NCI-H2171 (cell line): ENCODE measurements around the gene ESYT3.
"Not testable (repeated sequence)": the region's sequence is repeated elsewhere in the genome, so short reads cannot be mapped to it uniquely, and the experiment has no call there.

ENCODE experiments used
- DNase-seq: peaks from one replicate; lab custom pipeline; 2025; lab: John Stamatoyannopoulos, UW

The ESYT3 gene

GRCh38 chr3:138493804-138494606 lies 59.6 kb downstream of the ESYT3 start:
- DNase-seq, result no peak

- no peak for DNase-seq
Observed at GRCh38 chr3:138494607-138494929, 60.2 kb downstream of the ESYT3 start.

- DNase-seq, result not testable (repeated sequence)
Observed at GRCh38 chr3:138495638-138496037, 61.2 kb downstream of the ESYT3 start.

DNA sequence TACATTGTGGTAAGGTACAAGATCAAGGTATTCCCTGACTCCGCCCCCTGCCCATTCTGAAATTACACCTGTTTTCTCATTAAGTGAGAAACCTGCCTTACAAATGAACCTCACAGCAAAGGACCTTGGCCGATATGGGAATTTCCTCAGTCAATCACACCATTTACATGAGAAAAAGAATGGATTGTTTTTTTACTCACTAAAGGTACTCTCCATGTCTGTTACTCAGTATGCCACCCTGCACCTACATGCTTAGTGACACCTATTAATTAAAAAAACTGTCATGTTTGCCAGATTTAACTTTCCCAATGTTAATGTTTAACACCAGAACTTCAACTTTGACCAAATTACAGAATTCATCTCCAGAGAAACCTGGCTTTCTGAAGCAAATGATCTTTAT lies 62.0 kb downstream of the ESYT3 start:
- DNase-seq, result no peak

DNA sequence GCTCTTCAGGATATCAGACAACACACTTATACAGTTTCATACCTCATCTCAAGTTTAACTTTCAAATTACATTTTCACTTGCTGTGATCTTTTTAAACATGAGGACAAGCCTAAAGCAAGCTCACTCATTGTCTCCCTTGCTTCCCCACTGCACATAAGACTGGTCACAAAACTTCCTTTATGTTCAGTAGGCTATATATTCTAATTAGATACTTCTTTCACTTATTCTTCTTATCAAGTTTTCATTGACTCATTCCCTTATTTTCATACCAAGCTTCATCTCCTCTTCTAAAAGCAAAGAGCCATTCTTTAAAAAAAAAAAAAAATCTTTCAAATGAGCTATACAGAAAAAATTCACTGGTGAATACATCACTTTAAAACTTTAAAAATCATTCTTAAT lies 62.6 kb downstream of the ESYT3 start:
- no peak for DNase-seq

DNA sequence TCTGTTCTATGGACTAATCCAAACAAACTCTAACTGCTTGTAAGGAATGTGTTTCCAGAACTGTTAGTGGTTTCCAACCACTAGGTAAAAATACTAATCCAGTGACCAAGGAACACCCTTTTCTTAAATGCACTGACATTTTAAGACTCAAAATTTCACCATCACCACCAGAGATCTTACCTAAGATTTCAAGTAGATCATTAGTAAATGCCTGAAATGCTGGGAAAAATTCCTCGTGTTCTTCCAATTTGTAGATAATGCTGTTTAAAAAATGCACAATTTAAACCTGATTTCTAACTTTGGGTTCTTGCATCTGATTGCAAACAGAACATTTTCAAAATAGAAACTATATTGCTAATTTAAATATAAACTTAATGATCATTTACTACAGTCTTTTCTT lies 63.4 kb downstream of the ESYT3 start:
- no peak for DNase-seq

DNA sequence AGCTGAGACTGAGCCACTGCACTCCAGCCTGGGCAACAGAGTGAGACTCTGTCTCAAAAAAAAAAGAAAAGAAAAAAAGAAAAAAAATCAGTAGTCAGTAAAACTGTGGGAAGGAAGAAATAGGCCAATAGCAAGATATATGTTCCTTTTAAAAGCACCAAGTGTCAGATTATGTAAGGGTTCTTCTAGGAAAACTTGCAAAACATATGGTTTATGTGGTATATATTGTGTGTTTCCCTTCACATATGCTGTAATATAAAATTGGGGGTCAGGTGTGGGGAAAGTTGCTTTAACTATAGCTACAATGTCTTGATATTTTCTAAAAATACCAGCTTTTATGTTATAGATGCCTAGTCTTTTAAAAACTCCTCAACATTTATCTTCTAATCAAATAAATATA lies 64.6 kb downstream of the ESYT3 start:
- no peak for DNase-seq

DNA sequence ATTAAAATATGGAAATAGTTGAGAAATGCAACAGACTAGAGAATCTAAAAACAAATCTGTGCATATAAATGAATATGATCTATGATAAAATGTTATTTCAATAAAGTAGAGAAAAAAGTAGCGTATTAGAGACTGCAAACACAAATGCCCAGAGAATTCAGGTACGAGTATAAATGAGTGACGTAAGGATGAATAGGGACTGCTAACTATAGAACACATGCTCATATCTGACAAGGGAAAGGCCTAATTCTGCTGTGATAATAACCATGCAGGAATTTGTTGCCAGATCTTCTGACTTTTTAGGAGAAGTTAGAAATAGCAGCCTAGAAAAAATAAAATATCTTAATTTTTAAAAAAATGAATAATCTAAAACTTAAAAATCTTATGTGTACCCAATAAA lies 73.1 kb downstream of the ESYT3 start:
- DNase-seq, result no peak

DNA sequence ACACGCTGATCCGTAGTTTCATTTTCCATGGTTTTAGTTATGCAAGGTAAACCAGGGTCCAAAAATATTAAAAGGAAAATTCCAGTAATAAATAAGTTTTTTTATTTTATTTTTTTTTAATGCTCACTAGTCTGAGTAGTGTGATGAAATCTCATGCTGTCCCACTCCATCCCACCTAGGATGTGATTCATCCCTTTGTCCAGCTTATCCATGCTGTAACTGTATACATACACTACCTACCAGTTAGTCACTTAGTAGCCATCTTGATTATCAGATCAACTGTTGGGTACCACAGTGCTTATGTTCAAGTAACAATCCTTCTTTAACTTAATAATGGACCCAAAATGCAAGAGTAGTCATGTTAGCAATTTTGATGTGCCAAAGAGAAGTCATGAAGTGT lies 75.2 kb downstream of the ESYT3 start:
- DNase-seq, result no peak

DNA sequence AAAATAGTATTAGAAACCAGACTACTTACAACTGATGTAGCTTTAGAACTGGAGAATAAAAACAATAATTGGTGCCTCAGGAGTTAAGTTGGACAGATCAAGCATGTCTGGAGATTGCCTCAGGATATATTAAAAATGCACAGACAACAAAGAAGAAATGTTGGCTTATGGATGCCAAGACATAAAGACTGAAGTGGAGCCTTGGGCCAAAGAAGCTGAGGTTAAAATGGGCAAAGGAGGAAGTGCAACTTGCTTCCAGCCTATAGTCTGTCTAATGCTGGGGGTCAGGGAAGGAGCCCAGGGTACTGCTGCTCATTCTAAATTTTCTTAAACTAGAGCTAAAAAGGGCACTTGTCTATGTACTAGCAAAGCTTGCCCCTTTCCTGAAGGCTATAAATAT lies 77.5 kb downstream of the ESYT3 start:
- DNase-seq, result no peak

DNA sequence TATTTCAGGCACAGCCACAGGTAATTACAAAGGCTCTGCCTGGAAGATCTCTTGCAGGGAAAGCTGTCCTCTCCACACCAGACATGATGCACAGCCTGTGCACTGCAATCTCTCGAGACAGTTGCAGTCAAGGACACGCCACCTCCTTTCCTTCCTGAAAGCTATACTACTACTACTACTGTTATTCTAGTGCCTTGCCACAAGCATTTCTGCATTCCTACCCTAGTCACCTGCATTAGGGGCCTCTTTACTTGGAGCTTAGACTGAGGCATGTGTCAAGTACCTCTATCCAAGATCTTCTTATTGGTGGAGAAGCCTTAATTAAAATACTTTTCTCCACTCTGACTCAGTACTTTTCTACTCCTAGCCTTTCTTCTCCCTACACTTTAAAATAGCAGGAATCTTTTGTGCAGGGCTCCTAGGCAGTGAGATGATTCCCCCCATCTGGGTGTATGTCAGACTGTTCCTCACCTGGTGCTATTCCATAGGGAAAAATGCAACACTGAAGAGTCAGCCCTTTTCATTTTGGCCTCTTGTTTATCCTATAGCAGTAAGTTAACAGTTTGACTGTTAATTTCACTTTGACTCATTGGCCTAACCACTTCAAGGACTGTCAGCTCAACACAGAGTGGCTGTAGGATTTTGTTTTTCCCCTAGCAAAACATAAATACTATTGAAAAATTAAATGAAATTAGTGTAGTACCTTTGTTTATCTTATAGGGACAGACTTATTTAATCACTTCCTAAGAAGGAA lies 78.9 kb downstream of the ESYT3 start:
- no peak for DNase-seq

DNA sequence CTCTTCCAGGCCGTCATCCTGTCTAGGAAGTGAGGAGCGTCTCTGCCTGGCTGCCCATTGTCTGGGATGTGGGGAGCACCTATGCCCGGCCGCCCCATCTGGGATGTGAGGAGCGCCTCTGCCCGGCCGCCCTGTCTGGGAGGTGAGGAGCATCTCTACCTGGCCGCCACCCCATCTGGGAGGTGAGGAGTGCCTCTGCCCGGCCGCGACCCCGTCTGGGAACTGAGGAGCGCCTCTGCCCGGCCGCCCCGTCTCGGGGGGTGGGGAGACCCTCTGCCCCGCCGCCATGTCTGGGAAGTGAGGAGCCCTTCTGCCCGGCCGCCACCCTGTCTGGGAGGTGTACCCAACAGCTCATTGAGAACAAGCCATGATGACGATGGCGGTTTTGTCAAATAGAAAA lies 87.0 kb downstream of the ESYT3 start:
- not testable (repeated sequence) for DNase-seq
